HG03280 (cell line): ENCODE results near the gene MYO16.
"Not testable (repeated sequence)": the region's sequence is repeated elsewhere in the genome, so short reads cannot be mapped to it uniquely, and the experiment has no call there.

Experiments
- ATAC-seq: cut with Tn5 transposase; IDR thresholded peaks from one replicate; pipeline ENCODE4 v1.9.1; 2021; ENCODE audit warnings: mild to moderate bottlenecking, moderate library complexity; ENCODE audit not compliant: unreplicated experiment

The MYO16 gene

GRCh38 chr13:108963846-108964600 lies 334.6 kb downstream of the MYO16 start:
- ATAC-seq, result no peak

- no peak for ATAC-seq
Observed at GRCh38 chr13:108964606-108965005, 335.2 kb downstream of the MYO16 start.

DNA sequence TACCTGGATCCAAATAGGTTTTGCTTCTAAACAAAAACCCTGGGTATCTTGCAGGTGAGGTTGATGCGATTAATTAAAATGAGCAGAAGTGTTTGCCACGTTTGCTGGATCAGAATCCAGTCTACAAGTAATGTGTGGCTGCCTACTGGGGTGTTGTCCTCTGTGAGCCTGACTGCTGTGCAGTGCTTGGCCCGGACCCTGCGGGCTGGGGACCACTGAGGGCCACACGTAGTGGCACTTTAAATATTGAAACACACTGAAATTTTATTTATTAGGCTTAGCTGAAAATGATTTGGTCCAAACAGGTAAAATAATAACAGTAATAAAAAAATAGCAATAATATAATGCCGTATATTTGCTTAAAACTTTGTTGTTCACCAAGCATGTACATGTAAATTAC lies 338.0 kb downstream of the MYO16 start:
- no peak for ATAC-seq

DNA sequence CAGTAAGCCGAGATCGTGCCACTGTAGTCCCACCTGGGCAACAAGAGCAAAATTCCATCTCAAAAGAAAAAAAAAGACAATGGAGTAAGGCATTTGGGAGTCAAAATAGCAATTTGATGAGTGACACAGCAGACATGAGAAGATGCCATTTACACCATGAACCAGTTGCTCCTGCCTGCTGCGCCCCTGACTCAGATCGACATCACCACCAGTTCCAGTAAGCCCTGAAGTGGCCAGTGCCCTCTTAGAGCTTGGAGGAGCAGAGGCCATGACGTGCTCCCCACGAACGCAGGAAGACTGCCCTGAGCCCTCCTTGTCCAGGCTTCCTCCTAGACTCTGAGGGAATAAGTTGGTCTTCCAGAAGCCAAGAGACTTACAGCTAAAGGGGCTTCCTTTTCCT lies 339.2 kb downstream of the MYO16 start:
- ATAC-seq, result no peak

DNA sequence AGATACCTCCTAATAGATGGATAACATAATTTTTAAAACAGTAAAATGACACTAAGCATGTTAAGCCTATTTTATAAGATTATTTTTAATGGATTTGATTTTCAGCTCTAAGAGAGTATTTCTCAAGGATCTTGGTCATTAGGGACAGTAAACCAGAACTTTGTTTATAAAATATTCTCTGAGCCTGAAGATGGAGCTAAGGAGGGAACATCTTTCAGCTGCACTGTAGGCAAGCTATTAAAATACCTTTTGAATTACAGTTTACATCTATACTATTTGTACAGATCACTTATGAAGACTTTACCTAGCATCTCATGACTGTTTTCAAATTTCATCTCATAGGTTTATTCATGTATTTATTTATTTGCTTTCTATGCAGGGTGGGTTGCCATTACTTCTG lies 345.3 kb downstream of the MYO16 start:
- no peak for ATAC-seq

- ATAC-seq, result no peak
Observed at GRCh38 chr13:108980237-108980636, 350.8 kb downstream of the MYO16 start.

DNA sequence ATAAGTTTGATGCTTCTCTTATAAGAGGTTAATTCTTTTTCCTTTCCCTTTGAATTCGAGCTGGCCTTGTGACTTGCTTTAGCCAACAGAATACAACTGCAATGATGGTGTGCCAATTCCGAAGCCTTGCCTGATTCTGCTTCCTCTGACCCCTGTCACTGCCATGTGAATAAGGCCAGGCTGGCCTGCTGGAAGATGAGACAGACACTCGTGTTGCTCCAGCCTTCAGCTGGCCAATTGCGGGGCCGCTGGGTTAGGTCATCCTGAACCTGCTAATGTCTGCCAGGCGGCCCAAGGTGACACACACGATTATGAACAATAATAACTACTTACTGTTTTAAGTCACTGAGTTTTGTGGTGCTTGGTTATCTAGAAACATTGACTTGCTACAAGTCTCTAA lies 352.0 kb downstream of the MYO16 start:
- no peak for ATAC-seq

DNA sequence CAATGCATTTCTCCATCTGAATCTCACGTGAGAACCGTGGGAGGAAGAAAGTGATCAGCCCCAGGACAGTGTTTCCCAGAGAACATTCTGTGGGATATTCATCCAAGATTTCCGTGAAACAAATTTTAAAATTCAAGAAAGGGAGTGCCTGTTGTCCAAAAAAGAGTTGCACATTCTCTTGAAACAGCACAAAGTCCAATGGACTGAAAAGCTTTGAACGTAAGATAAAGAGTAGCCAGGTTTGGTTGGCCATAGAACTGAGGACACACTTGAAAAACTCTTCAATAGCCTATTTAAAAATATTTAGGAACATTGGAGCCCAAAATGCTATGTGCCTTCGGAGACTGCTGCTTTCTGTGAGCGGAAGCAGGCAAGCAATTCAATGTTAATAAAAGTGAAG lies 353.9 kb downstream of the MYO16 start:
- ATAC-seq, result no peak

GRCh38 chr13:108984251-108984920 lies 355.0 kb downstream of the MYO16 start:
- no peak for ATAC-seq

GRCh38 chr13:108985166-108985565 lies 355.8 kb downstream of the MYO16 start:
- no peak for ATAC-seq

- ATAC-seq, result no peak
Observed at GRCh38 chr13:108987517-108987916, 358.1 kb downstream of the MYO16 start.

- no peak for ATAC-seq
Observed at GRCh38 chr13:108987944-108988343, 358.5 kb downstream of the MYO16 start.

DNA sequence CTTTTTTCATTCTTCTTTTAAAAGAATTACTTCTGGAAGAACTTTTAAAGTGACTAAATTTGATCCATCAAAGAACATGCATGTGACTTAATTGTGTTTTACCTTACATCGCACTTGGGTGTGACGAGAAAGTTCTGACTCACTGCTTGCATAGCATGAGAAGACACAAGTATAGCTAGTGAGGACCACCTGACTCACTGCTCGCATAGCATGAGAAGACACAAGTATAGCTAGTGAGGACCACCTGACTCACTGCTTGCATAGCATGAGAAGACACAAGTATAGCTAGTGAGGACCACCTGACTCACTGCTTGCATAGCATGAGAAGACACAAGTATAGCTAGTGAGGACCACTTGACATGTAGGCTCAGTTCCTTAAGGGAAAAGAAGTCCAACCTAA lies 362.0 kb downstream of the MYO16 start:
- ATAC-seq, result not testable (repeated sequence)

- no peak for ATAC-seq
Observed at GRCh38 chr13:108993346-108993745, 363.9 kb downstream of the MYO16 start.

DNA sequence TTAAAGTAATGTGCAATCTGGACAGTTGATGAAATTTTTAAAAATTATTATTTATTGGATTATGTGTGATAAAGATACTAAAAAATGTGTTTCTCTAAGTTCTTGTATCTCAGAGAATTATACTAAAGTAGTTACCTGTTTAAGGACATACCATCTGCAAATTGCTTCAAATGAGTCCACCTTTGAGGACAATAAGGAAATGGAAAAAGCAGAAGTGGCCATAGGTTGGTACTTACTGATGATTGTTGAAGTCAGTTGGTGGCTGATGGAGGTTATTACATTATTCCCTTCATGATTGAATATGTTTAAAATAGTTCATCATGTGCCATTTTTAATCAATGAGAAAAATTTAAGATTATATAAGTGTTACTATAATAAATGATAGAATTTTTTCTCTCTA lies 367.0 kb downstream of the MYO16 start:
- ATAC-seq, result no peak

GRCh38 chr13:109000207-109000606 lies 370.8 kb downstream of the MYO16 start:
- no peak for ATAC-seq

- ATAC-seq, result no peak
Observed at GRCh38 chr13:109002934-109003333, 373.5 kb downstream of the MYO16 start.

DNA sequence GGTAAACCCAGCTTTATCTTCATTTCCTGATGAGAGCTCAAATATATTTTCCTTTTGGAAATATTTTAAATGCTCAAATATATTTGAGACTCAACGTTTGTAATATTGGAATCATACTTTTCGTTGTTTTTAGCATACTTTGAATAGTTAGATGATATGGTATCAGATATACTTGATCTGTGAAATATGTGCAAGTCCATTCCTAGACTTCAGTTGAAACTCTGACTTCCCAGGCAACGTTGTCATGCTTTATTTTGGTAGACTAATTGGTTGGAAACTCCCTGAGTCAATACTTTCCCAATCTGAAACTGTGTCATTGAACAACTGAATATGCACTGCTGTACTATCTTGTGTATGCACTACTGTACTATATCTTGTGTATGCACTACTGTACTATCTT lies 378.5 kb downstream of the MYO16 start:
- ATAC-seq, result no peak

GRCh38 chr13:109009756-109010155 lies 380.3 kb downstream of the MYO16 start:
- no peak for ATAC-seq

- ATAC-seq, result no peak
Observed at GRCh38 chr13:109010912-109011311, 381.5 kb downstream of the MYO16 start.

GRCh38 chr13:109012115-109012514 lies 382.7 kb downstream of the MYO16 start:
- no peak for ATAC-seq

DNA sequence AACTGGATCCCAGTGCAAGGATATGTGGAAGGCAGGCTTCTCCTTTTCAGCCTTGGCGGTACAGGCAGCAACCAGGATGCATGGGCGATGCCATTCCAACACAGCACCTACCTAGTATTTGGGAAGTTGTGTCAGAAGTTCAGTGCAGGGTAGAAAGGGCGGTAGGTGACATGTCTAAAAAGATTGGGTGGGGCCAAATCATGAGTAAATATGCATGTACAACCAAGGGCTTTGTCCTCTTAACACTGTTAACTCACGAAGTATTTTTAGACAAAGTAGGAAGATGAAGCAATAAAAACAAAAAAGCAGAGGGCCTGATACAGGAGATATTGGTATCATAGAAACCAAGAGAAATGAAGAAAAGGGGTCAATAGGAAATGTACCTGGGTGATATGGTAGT lies 392.1 kb downstream of the MYO16 start:
- no peak for ATAC-seq

DNA sequence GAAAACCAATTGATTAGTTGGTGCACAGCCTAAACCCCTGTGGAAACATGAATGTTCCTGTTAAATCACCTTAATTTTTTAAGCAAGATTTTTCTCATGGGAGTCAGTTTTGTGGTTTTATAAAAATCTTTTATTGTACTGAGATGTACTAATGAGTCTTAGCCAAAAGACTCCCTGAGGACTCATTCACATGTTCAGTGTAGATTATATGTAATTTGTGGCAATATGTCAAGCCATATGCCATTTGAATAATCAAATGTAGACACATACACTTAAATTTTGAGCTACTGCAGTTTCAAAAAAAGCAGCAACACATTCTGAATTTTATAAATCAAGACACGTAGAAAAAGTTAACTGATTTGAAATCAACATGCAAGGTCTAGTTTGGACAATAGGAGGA lies 395.2 kb downstream of the MYO16 start:
- no peak for ATAC-seq
